Body of pancreas (tissue), 4 donors: ENCODE data around the gene KRI1.

ENCODE experiments used
- POLR2A ChIP-seq, 3 donors: fragments of 450-650 bp; IDR thresholded peaks; one replicate each; pipeline ENCODE4 v1.6.1; 2016; ENCODE audit warnings: antibody characterized with exemption in 3 of 3, mild to moderate bottlenecking in 2 of 3
- TF ChIP-seq, protein P1 (sequence below), 7 experiments: fragments of 450-650 bp in 4 of 7; fragments of 200-600 bp in 3 of 7; sonication (generic) in 3 of 7; IDR thresholded peaks; one replicate each; pipeline ENCODE4 v1.5.1; 2016 to 2019; ENCODE audit warnings: antibody characterized with exemption in 7 of 7

DNA sequence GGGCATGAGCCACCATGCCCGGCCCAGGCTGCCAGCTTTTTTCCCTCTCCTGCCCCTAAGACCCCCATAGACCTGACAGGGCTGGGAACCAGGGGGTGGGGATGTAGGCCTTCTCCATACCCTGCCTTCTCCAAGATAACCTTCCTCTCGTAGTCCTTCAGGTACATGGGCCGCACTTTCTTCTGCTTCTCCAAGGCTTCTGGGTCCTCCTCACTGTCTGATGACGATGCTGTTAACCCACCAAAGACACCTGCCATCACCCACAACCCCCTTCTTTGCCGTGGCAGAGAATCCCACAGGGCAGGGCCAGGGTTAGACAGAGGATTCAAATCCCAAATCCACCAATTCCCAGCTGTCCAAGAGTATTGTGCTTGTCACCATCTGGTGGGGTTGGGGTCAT, 3.2 kb downstream of the KRI1 start:
- TF ChIP-seq, protein P1, sequence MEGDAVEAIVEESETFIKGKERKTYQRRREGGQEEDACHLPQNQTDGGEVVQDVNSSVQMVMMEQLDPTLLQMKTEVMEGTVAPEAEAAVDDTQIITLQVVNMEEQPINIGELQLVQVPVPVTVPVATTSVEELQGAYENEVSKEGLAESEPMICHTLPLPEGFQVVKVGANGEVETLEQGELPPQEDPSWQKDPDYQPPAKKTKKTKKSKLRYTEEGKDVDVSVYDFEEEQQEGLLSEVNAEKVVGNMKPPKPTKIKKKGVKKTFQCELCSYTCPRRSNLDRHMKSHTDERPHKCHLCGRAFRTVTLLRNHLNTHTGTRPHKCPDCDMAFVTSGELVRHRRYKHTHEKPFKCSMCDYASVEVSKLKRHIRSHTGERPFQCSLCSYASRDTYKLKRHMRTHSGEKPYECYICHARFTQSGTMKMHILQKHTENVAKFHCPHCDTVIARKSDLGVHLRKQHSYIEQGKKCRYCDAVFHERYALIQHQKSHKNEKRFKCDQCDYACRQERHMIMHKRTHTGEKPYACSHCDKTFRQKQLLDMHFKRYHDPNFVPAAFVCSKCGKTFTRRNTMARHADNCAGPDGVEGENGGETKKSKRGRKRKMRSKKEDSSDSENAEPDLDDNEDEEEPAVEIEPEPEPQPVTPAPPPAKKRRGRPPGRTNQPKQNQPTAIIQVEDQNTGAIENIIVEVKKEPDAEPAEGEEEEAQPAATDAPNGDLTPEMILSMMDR (IDR thresholded peaks at IDR 0.05): no peak
- TF ChIP-seq POLR2A (IDR thresholded peaks at IDR 0.05): no peak
